Erythroblast (primary cell): ENCODE measurements around the gene MCM7.

Source experiments
- GATA1 ChIP-seq: IDR thresholded peaks from 2 replicates; pipeline ENCODE4 v1.6.1; 2011; ENCODE audit warnings: low read depth, mild to moderate bottlenecking, control low read depth, low read length, moderate library complexity
- POLR2A ChIP-seq: IDR thresholded peaks from 2 replicates; pipeline ENCODE4 v1.6.1; 2011; ENCODE audit warnings: mild to moderate bottlenecking, low read length

GRCh38 chr7:100102950-100103840 is 2.0 kb upstream of the MCM7 start:
- TF ChIP-seq POLR2A (no peak), GATA1 (no peak)
